ENCODE results near the gene EPB41L4B. TPM values are rescaled to one million over a fixed set of nuclear protein-coding genes. Genes with fewer than 3 reads are reported as not detected.

The EPB41L4B gene
- total and polyA plus RNA-seq, 4 donors: 6.0 to 14.5 (median 12.2) TPM

DNA sequence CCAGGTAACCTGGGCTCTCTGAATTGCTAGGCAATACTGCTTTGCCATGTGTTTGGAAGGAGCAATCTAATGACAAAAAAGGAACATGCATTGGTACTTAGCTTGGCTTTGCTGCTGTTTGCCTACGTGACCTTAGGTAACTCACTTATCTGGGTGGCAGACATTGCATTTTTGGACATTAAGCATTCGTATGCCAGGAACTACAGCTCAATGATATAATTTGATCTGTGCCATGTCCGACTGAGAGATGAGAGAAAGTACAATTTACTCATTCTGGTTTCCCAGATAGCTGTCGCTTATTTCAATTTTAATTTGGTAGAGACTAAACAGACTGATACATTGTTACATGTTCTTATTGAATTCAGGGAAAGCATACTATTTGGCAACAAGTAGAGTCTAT is 90.6 kb downstream of the EPB41L4B start:
- Histone ChIP-seq H3K9me3 (ENCODE audit: control insufficient read depth in 4 of 4, insufficient read depth in 3 of 4, low read length in 3 of 4) (peaks cover 0 to 2% (median 0%) of the 10 kb centered on the region in 4 donors), H3K9ac (ENCODE audit: insufficient read depth in 1 of 2, low read length in 2 of 2) (no peak overlapping the region), H3K4me3 (no peak overlapping the region), H3K4me1 (ENCODE audit: control insufficient read depth in 5 of 5, insufficient read depth in 5 of 5, low read length in 5 of 5) (no peaks in the 10 kb centered on the region), H3K27me3 (ENCODE audit: control insufficient read depth in 3 of 3, insufficient read depth in 3 of 3, low read length in 2 of 3) (no peaks in the 10 kb centered on the region), H3K27ac (ENCODE audit: low read depth in 1 of 2, low read length in 1 of 2) (no peak overlapping the region), H3K36me3 (ENCODE audit: control insufficient read depth in 4 of 4, insufficient read depth in 4 of 4, low read length in 4 of 4) (no peaks in the 10 kb centered on the region)
- no peak for TF ChIP-seq CTCF (IDR thresholded peaks at IDR 0.05; ENCODE audit: control extremely low read depth, extremely low read depth)
- no peak for DNase-seq
- WGBS, 2 donors: 90% methylated on average over 4 of the region's 4 CpGs
- no peak for ATAC-seq (ENCODE audit: insufficient read depth, low FRiP score)

- no peaks in the 10 kb centered on the region for H3K27me3 ChIP-seq (ENCODE audit: control insufficient read depth in 3 of 3, insufficient read depth in 3 of 3, low read length in 2 of 3)
- H3K27ac ChIP-seq (ENCODE audit: low read depth in 1 of 2, low read length in 1 of 2): no peak overlapping the region
- ATAC-seq (ENCODE audit: insufficient read depth, low FRiP score) (no peak), DNase-seq (no peak)
- no peak overlapping the region for H3K9ac ChIP-seq (ENCODE audit: insufficient read depth in 1 of 2, low read length in 2 of 2)
- peaks cover 0 to 2% (median 0%) of the 10 kb centered on the region in 4 donors for H3K9me3 ChIP-seq (ENCODE audit: control insufficient read depth in 4 of 4, insufficient read depth in 3 of 4, low read length in 3 of 4)
- TF ChIP-seq CTCF (IDR thresholded peaks at IDR 0.05; ENCODE audit: control extremely low read depth, extremely low read depth): no peak
- no peak overlapping the region for H3K4me3 ChIP-seq
- no peaks in the 10 kb centered on the region for H3K36me3 ChIP-seq (ENCODE audit: control insufficient read depth in 4 of 4, insufficient read depth in 4 of 4, low read length in 4 of 4)
- no peaks in the 10 kb centered on the region for H3K4me1 ChIP-seq (ENCODE audit: control insufficient read depth in 5 of 5, insufficient read depth in 5 of 5, low read length in 5 of 5)
- WGBS, 2 donors: 86 to 94% methylated on average over 3 of the region's 3 CpGs
These were observed 91.2 kb downstream of the EPB41L4B start for GRCh38 chr9:109229682-109230081.

DNA sequence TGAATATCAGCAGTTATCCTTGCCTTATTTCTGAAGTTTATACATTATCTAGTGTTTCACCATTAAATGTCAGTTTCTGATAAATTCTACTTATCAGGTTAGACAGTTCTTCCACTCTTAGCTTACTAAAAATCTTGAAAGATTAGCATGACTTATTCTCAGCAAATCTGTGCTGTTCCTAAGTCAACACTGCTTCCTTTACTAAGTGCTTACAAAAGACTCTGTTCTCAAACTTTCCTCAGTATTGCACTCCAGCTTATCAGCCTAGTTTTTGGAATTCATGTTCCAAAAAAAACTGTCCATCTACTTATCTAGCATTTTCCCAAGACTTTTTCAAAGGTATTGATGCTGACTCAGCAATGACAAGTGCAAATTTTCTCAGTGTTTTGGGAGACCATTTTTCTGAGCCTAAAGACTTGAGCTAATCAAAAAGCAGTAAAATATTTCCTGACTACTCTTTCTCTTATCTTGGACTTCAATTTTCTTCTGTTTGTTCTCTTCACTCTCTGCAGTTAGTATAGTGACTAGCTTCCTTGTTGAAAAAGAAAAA is 92.7 kb downstream of the EPB41L4B start:
- H3K27me3 ChIP-seq (ENCODE audit: control insufficient read depth in 3 of 3, insufficient read depth in 3 of 3, low read length in 2 of 3): no peaks in the 10 kb centered on the region
- H3K36me3 ChIP-seq (ENCODE audit: control insufficient read depth in 4 of 4, insufficient read depth in 4 of 4, low read length in 4 of 4): no peaks in the 10 kb centered on the region
- no peak for ATAC-seq (ENCODE audit: insufficient read depth, low FRiP score)
- no peak overlapping the region for H3K27ac ChIP-seq (ENCODE audit: low read depth in 1 of 2, low read length in 1 of 2)
- peak in 1 of 3 donors; percentile 18 for DNase-seq
- no peak overlapping the region for H3K4me3 ChIP-seq
- no peak overlapping the region for H3K9ac ChIP-seq (ENCODE audit: insufficient read depth in 1 of 2, low read length in 2 of 2)
- peaks cover 0 to 2% (median 0%) of the 10 kb centered on the region in 4 donors for H3K9me3 ChIP-seq (ENCODE audit: control insufficient read depth in 4 of 4, insufficient read depth in 3 of 4, low read length in 3 of 4)
- H3K4me1 ChIP-seq (ENCODE audit: control insufficient read depth in 5 of 5, insufficient read depth in 5 of 5, low read length in 5 of 5): no peaks in the 10 kb centered on the region
- no peak for TF ChIP-seq CTCF (IDR thresholded peaks at IDR 0.05; ENCODE audit: control extremely low read depth, extremely low read depth)

DNA sequence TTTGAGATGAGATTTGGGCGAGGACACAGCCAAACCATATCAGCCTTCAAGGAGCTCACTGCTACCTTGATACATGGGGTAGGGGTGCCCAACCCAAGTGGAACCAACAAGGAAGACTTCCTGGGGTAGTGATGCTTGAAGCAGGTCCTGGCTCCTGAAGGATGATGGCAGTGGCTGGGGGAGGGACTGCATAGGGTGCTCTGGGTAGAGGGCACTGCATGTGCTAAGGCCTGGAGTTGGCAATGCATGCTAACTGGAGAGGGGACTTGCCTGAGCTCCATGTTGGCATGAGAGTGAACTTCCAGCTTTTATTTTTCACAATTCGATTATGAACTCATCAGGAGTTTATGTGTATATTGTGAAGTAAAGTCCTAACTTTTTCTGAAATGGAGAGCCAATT is 95.2 kb downstream of the EPB41L4B start:
- no peak overlapping the region for H3K9ac ChIP-seq (ENCODE audit: insufficient read depth in 1 of 2, low read length in 2 of 2)
- peaks cover 0 to 2% (median 0%) of the 10 kb centered on the region in 3 donors for H3K27me3 ChIP-seq (ENCODE audit: control insufficient read depth in 3 of 3, insufficient read depth in 3 of 3, low read length in 2 of 3)
- H3K9me3 ChIP-seq (ENCODE audit: control insufficient read depth in 4 of 4, insufficient read depth in 3 of 4, low read length in 3 of 4): peaks cover 0 to 2% (median 0%) of the 10 kb centered on the region in 4 donors
- TF ChIP-seq CTCF (IDR thresholded peaks at IDR 0.05; ENCODE audit: control extremely low read depth, extremely low read depth): no peak
- no peak overlapping the region for H3K4me3 ChIP-seq
- H3K27ac ChIP-seq (ENCODE audit: low read depth in 1 of 2, low read length in 1 of 2): no peak overlapping the region
- no peaks in the 10 kb centered on the region for H3K36me3 ChIP-seq (ENCODE audit: control insufficient read depth in 4 of 4, insufficient read depth in 4 of 4, low read length in 4 of 4)
- ATAC-seq (ENCODE audit: insufficient read depth, low FRiP score) (no peak), DNase-seq (no peak)
- 75 to 76% methylated on average over 2 of the region's 2 CpGs for WGBS, 2 donors
- no peaks in the 10 kb centered on the region for H3K4me1 ChIP-seq (ENCODE audit: control insufficient read depth in 5 of 5, insufficient read depth in 5 of 5, low read length in 5 of 5)

All from lung (tissue), 12 donors.